Activated naive CD4-positive, alpha-beta T cell treated with Interleukin-2 at 50 U/mL for 16 hours (primary cell): ENCODE data around the gene RBM5.

Experiments
- DNase-seq: peaks from one replicate; pipeline ENCODE4 v3.0.0-alpha.2; 2020

The RBM5 gene

DNA sequence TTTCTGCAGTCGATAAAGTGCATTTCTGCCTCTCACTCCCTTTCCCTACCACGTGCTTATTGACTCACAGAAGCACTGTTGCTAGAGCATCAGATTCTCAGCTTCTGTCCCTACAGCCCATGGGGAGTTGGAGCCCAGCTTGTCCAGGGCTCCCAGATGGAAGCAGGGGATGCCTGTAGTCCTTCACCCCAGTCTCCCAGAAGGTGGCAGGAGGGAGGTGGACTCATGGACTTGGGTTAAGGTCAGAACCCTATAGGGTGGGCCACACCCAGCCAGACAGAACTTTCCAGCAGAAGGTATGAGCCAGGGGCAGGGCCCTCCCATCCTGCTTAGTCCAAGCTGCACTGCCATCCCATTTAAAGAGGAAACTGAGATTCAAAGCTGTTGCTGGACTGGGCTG, 33.4 kb downstream of the RBM5 start:
- DNase-seq, result no peak

DNA sequence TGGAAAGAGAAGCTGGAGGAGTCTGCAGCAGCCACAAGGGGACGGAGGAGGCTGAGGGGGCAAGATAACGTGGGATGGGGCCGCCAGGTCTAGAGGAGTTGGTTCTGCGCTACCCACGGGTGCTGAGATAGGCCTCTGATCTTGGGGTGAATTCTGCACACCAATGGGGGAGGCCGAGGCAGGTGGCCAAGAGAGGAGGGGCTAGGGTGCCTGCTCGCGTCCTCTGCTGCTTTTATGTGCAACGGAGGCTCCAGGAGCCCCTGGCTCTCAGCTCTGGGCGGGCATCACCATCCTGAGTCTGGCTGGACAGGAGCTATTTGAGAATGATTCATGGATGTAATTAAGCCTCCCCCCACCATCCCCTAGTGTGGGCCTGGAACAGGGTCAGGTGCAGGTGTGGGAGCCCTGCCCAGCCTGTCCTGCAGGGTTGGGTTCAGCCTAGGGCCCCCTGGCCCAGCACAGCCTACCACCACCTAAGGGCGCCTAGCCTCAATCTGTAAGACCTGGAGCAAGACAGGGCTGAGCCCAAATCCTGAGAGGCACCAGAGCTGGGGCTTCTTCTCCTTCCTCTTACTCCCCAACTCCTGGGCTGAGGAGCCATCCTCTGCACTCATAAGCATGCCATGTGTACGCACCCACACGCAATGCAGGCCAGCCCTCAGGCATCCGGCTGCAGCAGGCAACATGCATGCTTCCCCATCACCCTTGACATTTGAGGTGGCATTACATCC, 34.1 kb downstream of the RBM5 start:
- no peak for DNase-seq

DNA sequence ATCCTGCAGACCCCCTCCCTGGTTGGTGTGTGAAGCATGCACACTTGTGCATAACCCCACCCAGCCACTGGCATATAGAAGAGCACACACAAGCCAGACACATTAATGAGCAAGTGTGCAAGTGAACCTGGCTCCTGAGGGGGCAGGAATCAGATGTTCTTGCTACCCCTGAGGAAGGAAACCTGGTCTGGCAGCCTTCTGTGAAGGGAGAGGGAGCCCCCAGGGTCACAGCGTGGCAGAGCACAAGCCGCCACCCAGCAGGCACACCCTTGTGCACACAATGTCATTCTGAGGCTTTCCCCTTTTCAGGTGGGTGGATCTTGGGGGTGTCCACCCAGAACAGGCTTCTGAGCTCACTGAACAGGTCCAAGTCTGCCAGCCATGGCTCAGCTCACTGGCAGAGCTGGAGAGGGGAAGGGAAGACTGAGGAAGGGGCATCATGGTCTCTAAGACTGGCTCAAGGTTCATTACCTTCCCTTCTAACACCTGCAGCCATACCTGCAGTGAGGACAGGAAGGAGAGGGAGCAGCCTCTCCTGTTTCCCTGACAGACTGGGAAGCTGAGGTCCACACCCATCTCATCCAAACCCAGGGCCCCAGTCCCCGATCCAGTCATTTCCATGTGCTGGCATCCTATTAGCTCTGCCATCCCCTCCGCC, 34.8 kb downstream of the RBM5 start:
- no peak for DNase-seq

DNA sequence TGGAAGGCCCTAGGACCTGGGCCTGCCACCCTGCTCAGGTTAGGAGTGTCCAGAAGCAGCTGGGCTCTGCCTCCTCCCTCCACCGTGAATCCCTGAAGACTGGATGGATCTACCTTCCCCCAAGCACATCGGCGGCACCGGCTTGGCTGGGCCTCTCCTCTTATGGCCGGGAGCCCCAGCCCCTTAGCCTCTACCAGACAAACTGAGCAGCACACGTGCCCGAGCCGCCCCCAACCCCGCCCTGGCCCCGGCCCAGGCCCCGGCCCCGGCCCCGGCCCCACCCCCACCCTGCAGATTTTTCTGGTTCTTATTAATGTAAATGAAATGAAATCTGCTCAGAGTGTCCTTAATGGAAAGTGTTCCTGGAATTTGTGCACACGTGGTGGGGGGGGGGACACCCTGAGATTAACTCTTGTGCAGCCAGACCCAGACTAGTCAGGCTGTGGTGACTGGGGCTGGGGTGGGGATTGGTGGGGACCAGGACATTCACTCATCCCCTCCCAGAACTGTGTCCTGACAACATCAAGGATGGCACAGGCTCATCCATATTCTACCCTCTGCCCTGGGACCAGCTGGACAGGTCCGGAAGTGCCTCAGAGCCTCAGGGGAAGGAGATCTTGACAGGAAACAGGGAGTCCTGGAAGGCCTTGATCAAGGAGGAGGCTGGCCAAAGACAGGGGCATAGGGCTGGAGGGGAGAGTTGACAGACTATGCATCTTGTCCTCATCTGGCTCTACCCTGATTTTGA, 35.5 kb downstream of the RBM5 start:
- no peak for DNase-seq

DNA sequence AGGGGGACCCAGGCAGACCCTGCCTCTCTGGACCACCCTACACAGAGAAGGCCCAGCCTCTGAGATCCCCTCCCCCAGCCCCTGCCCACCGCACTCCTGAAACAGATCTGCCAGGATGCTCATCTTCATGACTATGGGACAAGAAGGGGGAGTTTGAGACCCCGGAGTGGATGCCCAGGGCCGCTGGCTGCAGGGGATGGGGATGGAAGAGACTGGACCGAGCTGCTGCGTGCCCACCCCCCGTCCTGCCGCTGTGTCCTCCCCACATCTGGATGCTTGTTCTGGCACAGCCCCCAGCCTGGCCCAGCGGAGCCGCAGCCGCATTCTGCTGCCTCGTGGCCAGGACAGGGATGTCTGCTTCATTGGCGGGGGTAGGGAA, 36.1 kb downstream of the RBM5 start:
- no peak for DNase-seq

DNA sequence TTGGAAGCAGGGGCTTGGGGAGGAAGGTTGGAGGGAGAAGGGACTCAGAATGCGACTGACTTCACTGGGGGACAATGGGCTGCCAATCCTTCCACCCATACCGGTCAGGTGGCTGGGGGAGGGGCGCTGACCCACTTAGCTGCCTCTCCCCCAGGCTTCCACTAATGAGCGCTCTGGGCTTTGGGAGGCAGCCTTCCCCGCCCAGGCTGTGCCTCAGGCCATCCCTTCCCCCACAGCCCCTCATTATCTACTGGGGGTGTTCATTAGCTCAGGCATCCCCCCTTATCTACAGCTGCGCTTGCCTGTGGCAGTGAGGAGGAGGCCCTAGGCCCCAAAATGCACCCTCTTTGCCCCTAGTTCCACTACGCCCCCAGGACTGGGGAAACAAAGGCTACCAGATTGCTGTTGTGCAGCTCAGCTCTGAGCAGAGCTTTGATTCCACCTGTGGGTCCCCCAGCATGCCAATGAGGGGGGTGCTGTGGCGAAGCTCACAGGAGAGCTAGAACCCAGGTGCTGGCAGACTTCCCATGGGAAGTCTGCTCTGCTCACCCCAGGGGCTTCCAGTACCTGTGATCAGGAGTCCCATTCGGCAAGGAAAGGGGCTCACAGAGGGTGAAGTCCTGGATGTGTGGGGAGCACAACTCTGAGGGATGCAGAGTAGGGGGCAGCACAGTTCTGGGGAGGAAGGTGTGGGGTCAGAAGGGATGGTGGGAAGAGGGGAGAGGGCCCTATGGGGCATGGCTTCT, 37.0 kb downstream of the RBM5 start:
- no peak for DNase-seq

DNA sequence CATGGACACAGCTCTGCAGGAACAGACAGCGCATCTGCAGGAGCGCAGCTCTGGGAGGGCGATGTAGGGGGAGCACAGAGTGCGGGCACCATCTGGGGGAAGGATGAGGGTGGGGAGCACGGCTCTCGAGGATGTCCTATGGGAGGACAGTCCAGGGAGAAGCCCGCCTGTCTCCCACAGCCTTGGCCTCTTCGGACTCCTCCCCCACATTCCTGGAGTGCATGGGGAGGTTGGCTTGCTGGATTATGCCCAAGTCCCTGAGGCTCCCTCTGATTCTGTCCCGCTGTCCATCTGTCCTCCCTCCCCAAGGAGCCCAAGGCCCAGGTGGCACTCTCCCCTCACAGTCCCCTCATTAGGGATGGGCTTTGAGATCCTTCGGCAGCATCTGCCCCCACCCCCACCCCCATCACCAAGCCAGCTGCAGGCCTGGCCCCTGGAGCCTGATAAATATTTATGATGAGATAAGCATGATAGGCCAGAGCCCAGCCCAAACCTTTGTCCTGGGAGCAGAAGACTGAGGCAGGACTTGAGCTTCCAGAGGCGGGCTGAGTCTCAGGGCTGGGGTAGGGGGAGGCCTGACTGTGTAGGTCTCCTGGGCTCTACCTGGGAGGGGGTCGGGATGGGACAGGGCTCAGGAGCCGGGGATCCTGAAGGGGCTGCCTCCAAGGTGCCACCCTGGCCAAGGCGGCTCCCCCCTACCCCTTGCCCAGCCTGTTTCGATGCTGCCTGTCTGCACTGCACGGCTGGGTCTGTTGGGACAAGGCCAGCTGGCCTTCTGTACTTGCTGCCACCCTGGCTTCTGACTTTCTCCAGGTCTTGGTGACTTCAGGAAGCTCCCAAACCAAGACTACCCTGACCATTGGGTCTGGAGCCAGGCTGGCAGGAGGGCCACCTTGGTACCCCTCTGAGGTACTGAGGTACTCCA, 37.8 kb downstream of the RBM5 start:
- DNase-seq, result no peak

DNA sequence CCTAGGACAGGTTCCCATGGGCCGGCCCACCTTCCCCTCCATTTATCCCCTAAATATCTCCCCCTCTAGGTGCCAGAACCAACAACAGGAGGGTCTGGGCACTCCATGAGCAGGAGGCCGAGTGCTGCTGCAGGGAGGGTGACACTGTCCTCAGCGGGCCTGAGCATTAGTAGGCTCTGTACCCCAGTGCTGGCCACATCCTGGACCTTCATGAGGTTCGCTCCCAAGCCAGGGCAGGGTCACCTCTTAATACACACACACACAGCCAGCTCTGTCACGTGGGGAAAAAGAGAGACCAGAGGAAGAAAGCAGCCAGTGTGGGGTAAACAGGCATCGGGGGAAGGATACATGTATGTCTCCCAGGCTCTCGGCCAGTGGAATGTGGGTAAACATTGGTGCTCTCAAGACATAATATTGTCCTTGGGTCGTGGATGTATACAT, 38.6 kb downstream of the RBM5 start:
- DNase-seq, result no peak

DNA sequence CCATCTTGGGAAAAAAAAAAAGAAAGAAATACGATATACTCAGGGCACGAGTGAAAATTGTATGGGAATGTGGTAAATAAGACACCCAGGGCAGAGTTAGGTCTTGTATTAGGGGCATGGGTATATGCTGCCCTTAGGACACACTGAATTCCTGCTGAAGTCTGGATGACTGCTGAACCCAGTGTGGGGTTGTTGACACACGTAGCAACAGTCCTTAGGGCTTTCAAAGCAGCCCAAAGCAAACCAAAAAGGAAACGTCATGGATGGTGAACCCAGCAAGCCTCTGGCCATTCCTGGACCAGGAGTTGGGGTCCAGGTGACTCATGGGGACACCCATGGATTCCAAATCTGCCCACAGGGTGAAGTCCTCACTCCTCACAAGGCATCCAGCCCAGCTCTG, 39.3 kb downstream of the RBM5 start:
- DNase-seq, result no peak

DNA sequence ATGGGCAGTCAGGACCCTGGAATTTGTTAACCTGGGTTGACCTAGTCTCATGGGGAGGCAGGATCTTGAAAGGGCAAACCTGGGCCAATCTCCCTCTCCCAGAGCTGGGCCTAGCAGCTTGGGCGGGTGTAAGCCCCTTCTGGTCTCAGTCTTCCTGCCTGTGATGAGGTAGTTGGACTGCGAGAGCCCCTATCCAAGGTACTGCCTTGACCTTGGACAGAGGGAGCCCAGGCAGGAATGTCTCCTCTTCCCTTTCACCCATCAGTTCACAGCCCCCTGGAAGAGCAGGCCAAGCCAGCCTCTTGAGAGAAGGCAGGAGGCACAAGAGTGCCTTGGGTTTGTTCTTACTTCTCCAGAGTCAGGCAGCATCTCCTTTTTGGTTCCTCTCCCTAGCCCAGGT, 41.7 kb downstream of the RBM5 start:
- no peak for DNase-seq

DNA sequence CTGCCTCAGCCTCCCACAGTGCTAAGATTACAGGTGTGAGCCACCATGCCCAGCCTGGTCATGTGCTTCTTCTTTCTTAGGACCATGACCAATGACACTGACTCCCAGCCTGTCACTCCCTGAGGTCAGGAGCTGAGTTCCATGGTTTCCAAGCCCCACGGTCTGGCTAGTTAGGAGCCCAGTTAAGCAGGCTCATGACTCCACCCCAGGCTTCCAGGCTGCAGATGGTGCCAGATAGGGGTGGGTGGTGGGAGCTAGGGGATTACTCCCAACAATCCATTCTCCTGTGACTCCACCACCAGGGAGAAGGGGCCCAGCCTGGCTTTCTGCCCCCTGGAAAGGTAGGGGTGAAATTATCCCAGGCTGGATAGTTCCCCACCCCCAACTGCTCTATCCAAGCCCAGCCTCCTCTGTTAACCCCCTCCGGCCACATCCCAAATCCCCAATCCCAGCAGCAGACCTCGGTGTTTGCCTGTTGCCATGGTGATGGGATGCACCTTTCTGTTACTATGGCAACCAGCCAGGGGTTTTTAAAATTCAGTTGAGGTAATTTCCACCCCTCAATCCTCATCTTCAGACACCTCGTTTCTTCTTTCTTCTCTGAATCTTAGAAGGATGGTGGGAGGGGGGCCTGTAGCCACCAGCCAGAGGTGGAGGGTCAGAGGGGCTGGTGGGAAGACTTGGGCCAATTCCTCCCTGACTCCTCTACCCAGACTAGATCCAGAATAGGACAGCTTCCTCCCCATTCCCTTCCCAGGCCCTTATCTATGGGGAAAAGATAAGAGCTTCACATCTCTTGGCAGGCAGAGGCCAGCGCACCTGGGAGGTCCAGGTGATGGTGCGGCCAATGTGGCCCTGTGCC, 43.9 kb downstream of the RBM5 start:
- no peak for DNase-seq

DNA sequence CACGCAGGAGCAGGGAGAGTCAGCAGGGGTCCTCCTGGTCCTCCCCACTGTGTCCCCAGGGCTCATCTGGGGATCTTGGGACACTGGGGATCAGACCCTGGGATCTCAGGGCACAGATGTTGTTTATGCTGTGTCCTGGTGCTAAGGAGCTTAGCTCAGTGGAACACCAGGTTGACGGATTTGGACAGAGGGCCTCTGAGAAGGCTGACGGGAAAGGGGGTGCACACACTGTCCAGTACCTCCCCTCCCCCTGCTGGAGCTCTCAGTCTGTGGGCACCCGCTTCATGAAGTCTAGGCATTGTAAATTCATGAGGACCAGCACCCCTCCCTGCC, 44.5 kb downstream of the RBM5 start:
- no peak for DNase-seq

DNA sequence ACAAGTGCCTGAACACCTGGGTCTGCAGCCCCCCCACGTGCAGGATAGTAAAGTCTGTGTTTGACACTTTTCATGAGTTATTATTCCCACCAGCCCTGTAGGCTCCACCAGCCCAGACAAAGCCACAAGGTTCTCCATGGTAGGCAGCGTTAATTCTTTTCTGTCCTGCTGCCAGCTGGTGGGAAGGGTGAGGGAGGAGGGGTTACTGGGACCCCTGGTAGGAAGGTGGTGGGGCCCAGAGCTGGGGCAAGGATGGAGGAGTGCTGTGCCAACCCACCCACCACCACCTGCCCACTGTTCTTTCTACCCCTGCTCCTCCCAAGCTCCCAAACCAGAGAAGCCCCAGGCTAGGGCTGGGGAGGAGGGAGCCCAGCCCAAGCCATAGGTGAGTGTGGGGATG, 45.6 kb downstream of the RBM5 start:
- DNase-seq, result no peak

DNA sequence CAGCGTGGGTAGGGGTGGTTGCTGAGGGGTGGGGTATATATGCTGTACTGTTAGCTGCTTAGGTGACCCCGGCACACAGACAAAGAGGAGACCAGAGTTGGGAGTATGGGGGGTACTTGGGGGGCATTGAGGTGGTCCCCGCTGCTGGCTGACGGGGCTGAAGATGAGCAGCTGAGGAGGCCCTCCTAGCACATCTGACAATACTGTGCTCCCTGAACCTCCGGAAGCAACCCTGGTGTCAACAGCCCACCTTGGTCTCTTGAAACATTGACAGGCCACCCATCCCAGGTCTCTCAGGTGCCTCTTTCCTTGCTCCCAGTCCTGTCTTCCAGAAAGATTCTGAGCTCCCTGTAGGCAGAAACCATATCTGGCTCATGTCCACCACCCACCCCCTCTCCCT, 47.2 kb downstream of the RBM5 start:
- DNase-seq, result no peak

DNA sequence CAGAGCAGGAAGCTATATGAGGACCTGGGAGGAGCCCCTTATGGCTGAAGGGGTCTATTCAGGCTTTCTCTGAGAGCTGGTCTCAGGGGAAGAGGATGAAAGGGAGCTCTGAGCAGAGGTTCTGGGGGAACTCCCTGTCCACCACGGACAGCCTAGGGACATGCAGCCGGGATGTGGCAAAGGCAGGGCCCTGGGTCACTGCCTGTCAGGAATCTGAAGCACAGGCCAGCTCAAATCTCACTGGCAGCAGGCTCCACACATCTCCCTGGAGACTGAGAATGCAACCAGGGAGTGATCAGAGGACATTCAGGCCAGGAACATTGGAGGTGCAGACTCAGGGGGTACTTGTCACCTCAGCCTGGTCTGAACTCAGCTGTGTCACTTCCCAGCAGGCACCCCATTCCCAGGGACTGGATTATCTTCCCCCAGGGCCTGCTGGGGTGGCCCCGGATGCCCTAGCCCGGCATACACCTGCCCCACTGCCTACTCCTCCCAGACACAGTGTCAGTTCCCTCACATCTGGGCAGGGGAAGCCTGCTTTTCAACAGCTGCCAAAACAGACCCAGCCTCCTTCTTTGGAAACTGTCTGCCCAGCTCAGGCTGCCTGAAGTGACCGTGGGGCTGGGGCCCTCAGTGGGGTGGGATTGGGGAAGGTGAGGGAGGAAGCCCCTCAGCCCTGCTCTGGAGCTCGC, 48.1 kb downstream of the RBM5 start:
- no peak for DNase-seq

DNA sequence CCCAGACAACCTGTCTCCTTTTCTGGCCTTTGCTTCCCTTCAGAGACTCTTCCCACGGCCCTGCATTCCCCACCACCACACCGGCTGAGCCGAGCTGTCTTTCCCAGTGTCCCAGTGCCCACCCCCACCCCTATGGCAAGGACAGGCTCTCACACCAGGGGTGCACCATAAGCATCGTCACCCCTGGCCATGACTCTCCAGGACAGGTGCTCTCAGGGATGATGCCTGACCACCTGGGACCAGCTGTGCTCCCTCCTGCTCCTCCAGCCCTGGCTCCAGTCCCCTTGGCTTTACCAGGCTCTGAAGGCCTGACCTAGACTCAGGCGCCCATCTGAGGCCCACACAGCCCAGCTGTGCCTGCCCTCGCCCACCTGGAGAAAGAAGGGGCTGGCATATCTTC, 48.8 kb downstream of the RBM5 start:
- no peak for DNase-seq

DNA sequence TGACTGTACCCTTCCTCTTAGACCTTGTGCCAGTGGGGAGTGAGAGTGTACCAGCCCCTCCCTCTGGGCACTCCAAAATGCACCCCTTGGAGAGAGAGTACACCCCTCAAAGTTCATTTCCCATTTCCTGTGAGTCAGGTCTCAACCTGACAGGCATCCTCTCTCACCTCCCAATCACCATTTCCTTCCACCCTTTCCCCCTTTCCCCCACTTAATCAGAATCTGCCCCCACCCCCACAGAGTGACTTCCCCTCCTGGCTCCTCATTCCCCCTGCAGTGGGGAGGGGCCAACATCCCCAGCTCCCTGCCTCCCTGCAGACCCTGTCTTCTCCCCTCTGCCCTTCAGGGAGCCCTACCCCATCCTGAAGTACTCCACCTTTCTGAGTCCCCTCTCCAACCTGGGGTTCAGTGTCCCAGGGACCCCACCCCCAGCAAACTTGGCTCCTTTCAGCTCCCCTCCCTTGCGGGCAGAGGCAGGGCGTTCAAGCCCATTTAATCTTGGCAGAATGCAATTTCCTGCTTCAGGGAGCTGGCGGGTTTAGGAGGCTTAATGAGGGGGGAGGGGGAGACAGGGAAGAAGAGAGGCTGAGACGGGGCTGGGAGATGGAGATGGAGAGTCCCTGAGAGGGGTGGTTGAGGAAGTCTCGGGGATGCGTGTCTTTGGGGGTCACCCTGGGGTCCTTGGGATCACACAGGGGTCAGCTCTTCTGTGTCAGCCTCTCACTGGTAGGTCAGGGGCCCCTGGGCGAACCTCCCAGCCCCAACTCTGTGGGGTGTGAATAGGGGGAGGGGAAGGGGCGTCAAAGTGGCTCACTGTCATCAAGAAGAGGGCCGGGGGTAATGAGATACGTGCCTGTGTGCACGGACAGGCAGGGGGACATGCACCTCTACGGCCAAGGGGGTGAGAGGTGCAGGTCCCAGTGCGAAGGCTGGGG, 49.8 kb downstream of the RBM5 start:
- DNase-seq, result no peak

DNA sequence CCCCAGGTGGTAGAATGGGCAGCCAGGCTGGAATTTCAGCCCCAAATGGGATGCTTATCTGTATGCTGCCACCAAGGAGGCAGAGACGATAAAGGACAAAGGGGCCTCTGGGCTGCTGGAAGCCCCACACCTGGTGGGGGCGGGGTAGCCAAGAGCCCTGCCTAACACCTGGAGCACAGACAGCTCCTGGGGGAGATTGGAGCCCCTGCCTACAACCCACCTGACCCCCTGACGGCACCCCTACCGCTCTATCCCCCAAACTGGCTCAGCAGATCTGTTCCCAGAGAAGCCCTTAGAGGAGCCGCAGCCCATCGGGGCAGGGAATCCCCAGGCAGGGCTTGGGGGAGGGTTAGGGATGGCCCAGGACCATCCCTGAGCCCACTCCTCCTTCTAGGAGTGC, 50.6 kb downstream of the RBM5 start:
- DNase-seq, result no peak

DNA sequence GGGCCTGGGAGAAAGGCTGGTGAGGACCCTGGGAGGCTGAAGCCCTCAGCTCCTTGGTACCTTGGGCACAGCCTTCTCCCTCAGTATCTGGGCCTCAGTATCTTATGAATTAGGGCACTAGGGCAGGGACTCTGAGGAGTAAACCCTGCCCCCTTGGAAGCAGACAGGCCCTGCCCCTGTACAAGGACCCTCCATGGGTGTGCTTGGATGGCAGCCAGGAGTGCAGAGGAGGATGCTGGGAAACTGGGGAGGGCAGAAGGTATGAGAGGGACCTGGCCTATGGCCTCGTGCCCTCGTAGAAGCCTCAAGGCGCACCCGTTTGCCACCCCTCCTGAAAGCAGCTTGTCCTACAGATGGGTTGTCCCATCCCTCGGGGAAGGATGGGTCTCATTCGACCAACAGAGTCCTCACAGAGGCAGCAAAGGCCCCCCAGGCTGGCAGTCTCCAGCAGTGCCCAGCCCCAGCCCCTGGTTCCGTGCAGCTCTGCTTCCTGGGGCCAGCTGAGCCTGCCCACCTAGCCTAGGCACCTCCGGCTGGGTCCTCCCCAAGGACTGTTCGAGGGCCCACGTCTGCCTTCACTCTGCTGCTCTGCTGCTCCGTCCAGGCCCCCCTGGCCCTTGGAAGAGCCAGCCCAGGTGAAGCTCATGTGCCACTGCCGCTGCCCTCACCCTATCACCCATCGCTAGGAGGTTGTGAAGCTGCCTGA, 51.2 kb downstream of the RBM5 start:
- DNase-seq, result no peak
